Loucy (cell line): ENCODE measurements around the gene TSPAN9.

Experiments
- H2AFZ ChIP-seq: fragments of 200-600 bp; sonication (generic); 2 replicates; pipeline ENCODE4 v1.6.0; 2016; ENCODE audit warnings: antibody characterized with exemption, mild to moderate bottlenecking, low read length, moderate library complexity
- H3F3A ChIP-seq: fragments of 200-600 bp; 2 replicates; pipeline ENCODE4 v1.6.0; 2016; ENCODE audit warnings: antibody characterized with exemption, low read depth, mild to moderate bottlenecking
- H3K27me3 ChIP-seq: fragments of 200-600 bp; sonication (generic); 2 replicates; pipeline ENCODE4 v1.6.1; 2014; ENCODE audit warnings: low read length, mild to moderate bottlenecking; ENCODE audit not compliant: insufficient read depth, poor library complexity, severe bottlenecking
- H3K36me3 ChIP-seq: fragments of 200-600 bp; sonication (generic); 2 replicates; pipeline ENCODE4 v1.6.1; 2016; ENCODE audit warnings: low read length; ENCODE audit not compliant: insufficient read depth
- H3K4me1 ChIP-seq: fragments of 200-600 bp; sonication (generic); 2 replicates; pipeline ENCODE4 v1.5.1; 2014; ENCODE audit warnings: low read length, mild to moderate bottlenecking; ENCODE audit not compliant: insufficient read depth, poor library complexity, severe bottlenecking
- H3K4me2 ChIP-seq: fragments of 200-600 bp; sonication (generic); 2 replicates; pipeline ENCODE4 v1.6.0; 2014; ENCODE audit warnings: antibody characterized with exemption, low read length, low read depth, mild to moderate bottlenecking; ENCODE audit not compliant: poor library complexity, severe bottlenecking
- H3K4me3 ChIP-seq: fragments of 200-600 bp; sonication (generic); 2 replicates; pipeline ENCODE4 v1.5.1; 2014; ENCODE audit warnings: low read length, mild to moderate bottlenecking, mixed read lengths; ENCODE audit not compliant: poor library complexity, severe bottlenecking
- H3K79me2 ChIP-seq: fragments of 200-600 bp; sonication (generic); 2 replicates; pipeline ENCODE4 v1.6.1; 2014; ENCODE audit warnings: low read length; ENCODE audit not compliant: insufficient read depth
- H3K9ac ChIP-seq: fragments of 200-600 bp; sonication (generic); 2 replicates; pipeline ENCODE4 v1.6.0; 2014; ENCODE audit warnings: mild to moderate bottlenecking, low read depth, low read length, moderate library complexity; ENCODE audit not compliant: poor library complexity, severe bottlenecking
- H3K9me2 ChIP-seq: fragments of 200-600 bp; sonication (generic); replicated peaks from 2 replicates; pipeline ENCODE4 v1.6.1; 2016; ENCODE audit warnings: low read depth, low read length, mixed read lengths
- H3K9me3 ChIP-seq: fragments of 200-600 bp; sonication (generic); 2 replicates; pipeline ENCODE4 v1.6.1; 2014; ENCODE audit warnings: mild to moderate bottlenecking, antibody characterized with exemption, low read length, low read depth; ENCODE audit not compliant: insufficient read depth
- H4K20me1 ChIP-seq: fragments of 200-600 bp; sonication (generic); 2 replicates; pipeline ENCODE4 v1.6.0; 2014; ENCODE audit warnings: antibody characterized with exemption, low read length, mild to moderate bottlenecking; ENCODE audit not compliant: insufficient read depth, poor library complexity, severe bottlenecking
- CTCF ChIP-seq: fragments of 200-600 bp; sonication (generic); conservative IDR thresholded peaks from 2 replicates; pipeline ENCODE4 v1.5.1; 2014; ENCODE audit warnings: mild to moderate bottlenecking, antibody characterized with exemption, low read length
- EZH2phosphoT487 ChIP-seq: fragments of 200-600 bp; IDR thresholded peaks from 2 replicates; pipeline ENCODE4 v1.6.1; 2018; ENCODE audit warnings: antibody characterized with exemption, mild to moderate bottlenecking, moderate library complexity, borderline replicate concordance

TSPAN9 gene

DNA sequence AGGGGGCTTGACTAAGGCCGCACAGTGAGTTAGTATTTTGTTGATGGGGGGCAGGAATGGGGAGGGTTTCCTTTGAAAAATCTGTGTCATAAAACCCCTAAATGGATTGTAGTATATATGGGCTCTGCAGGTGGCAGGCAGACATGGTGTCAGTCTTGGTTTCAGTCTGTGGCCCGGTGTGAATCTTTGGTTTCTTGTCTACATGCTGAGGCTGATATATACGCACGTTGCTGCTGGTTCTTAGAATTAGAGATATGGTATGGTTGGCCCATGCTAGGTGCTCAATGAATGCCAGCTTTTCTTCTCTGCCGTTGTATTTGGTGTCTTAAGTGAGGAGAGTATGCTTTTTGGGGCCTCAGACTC lies 73.1 kb downstream of the TSPAN9 start:
- TF ChIP-seq CTCF (no peak), EZH2phosphoT487 (no peak)
- Histone ChIP-seq H3K4me3 (no peak overlapping the region), H4K20me1 (no peaks in the 10 kb centered on the region), H3K9me3 (no peaks in the 10 kb centered on the region), H3F3A (no peaks in the 10 kb centered on the region), H3K27me3 (no peaks in the 10 kb centered on the region), H3K9ac (no peak overlapping the region), H3K4me1 (no peaks in the 10 kb centered on the region), H3K4me2 (no peak overlapping the region), H2AFZ (no peak overlapping the region), H3K79me2 (no peaks in the 10 kb centered on the region), H3K36me3 (no peaks in the 10 kb centered on the region), H3K9me2 (no peaks in the 10 kb centered on the region)

- Histone ChIP-seq H4K20me1 (no peaks in the 10 kb centered on the region), H3K4me1 (no peaks in the 10 kb centered on the region), H3K9ac (no peak overlapping the region), H3K27me3 (no peaks in the 10 kb centered on the region), H3K4me3 (no peak overlapping the region), H2AFZ (no peak overlapping the region), H3K9me3 (no peaks in the 10 kb centered on the region), H3K4me2 (no peak overlapping the region), H3F3A (no peaks in the 10 kb centered on the region), H3K79me2 (no peaks in the 10 kb centered on the region), H3K9me2 (no peaks in the 10 kb centered on the region), H3K36me3 (no peaks in the 10 kb centered on the region)
- TF ChIP-seq CTCF (no peak), EZH2phosphoT487 (no peak)
These were observed 74.0 kb downstream of the TSPAN9 start for GRCh38 chr12:3150931-3151835.

- Histone ChIP-seq H3K9ac (no peak overlapping the region), H2AFZ (no peak overlapping the region), H3K4me3 (no peak overlapping the region), H3K79me2 (no peaks in the 10 kb centered on the region), H3K9me2 (no peaks in the 10 kb centered on the region), H3K36me3 (no peaks in the 10 kb centered on the region), H3K27me3 (no peaks in the 10 kb centered on the region), H3K4me1 (no peaks in the 10 kb centered on the region), H3F3A (no peaks in the 10 kb centered on the region), H4K20me1 (no peaks in the 10 kb centered on the region), H3K9me3 (no peaks in the 10 kb centered on the region), H3K4me2 (no peak overlapping the region)
- TF ChIP-seq CTCF (no peak), EZH2phosphoT487 (no peak)
These were observed 74.9 kb downstream of the TSPAN9 start for GRCh38 chr12:3152011-3152511.
